VCaP (cell line): ENCODE data around the gene CCDC88C.

Experiments used
- H3K27ac ChIP-seq: fragments of 450-650 bp; 2 replicates; pipeline ENCODE4 v1.5.1; 2017
- TF ChIP-seq, protein P1 (sequence below): fragments of 450-650 bp; conservative IDR thresholded peaks from 2 replicates; pipeline ENCODE4 v1.5.1; 2017; ENCODE audit warnings: mild to moderate bottlenecking, moderate library complexity

Gene CCDC88C

GRCh38 chr14:91232603-91233002 is 185.0 kb downstream of the CCDC88C start:
- no peak overlapping the region for H3K27ac ChIP-seq
- TF ChIP-seq, protein P1, sequence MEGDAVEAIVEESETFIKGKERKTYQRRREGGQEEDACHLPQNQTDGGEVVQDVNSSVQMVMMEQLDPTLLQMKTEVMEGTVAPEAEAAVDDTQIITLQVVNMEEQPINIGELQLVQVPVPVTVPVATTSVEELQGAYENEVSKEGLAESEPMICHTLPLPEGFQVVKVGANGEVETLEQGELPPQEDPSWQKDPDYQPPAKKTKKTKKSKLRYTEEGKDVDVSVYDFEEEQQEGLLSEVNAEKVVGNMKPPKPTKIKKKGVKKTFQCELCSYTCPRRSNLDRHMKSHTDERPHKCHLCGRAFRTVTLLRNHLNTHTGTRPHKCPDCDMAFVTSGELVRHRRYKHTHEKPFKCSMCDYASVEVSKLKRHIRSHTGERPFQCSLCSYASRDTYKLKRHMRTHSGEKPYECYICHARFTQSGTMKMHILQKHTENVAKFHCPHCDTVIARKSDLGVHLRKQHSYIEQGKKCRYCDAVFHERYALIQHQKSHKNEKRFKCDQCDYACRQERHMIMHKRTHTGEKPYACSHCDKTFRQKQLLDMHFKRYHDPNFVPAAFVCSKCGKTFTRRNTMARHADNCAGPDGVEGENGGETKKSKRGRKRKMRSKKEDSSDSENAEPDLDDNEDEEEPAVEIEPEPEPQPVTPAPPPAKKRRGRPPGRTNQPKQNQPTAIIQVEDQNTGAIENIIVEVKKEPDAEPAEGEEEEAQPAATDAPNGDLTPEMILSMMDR: no peak

DNA sequence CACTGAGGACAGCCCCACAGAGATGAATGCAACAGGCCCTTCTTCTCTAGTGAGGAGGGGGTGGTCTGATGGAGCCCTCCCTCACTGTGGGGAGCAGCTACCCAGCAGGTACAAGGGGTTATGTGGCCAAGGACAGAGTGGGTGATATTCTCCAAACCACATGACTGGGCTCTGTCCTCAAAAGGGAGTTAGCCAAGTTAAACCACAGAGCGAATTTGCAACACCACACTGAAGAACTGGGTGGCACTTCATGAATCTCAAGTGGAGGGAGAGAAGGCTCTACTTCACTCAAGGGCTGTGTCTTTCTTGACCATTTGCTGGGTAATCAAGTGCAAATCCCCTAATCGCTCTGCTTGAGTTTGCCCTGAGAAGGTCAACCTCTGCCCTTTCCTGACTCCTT is 185.6 kb downstream of the CCDC88C start:
- H3K27ac ChIP-seq: no peak overlapping the region
- TF ChIP-seq, protein P1: no peak

DNA sequence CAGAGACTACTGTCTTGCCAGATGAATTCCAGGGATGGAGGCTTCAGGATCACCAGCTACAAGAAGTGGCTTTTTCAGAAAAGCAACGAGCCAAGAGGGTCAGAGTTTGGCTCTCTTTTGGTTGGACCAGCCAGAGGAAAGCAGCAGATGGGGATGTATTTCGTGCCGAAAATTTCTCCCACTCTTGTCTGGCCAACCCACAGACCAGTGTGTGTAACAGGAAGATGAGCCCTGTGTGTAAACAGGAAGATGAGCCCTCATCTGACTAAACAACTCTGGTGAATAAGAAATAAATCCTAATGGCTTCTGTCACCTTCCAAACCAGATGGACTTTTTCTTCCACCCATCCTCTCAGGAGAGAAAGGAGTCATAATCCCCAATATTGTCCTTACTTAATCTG is 186.2 kb downstream of the CCDC88C start:
- TF ChIP-seq, protein P1: no peak
- no peak overlapping the region for H3K27ac ChIP-seq

DNA sequence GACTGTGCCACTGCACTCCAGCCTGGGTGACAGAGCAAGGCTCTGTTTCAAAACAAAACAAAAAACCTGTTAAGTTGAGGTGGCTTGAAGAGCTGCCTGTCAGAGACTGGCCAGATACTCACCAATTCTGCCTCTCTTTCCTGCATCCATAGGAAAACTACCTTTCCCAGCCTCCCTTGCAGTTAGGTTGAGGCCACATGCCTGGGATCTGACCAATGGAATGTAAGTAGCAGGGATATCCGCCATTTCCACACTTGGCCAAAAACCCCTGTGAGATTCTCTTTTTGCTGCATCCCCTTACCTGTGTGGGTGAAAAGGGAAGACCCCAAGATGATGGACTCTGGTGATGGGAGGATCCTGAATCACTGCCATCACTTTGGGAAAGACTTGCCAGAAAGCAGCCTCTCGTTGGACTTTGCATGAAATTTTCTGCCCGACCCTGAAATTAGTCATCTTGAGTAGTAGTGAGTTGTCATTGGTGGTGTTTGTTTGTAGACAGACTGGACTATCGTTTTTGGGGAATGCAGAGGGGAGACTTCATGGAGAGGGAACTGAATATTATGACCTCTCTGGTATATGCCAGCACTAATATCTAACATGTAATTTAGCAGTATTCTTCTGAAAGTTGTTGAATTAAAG is 187.1 kb downstream of the CCDC88C start:
- TF ChIP-seq, protein P1: no peak
- no peak overlapping the region for H3K27ac ChIP-seq

GRCh38 chr14:91229743-91230200 is 187.8 kb downstream of the CCDC88C start:
- TF ChIP-seq, protein P1: no peak
- H3K27ac ChIP-seq: no peak overlapping the region

- H3K27ac ChIP-seq: no peak overlapping the region
- TF ChIP-seq, protein P1: no peak
These were observed 188.6 kb downstream of the CCDC88C start for GRCh38 chr14:91229005-91229382.

GRCh38 chr14:91228112-91229004 is 189.3 kb downstream of the CCDC88C start:
- H3K27ac ChIP-seq: no peak overlapping the region
- TF ChIP-seq, protein P1: no peak
